LNCaP clone FGC (cell line): Measurements from ENCODE around the gene MYOD1.

Source experiments
- DNase-seq: peaks from one replicate; pipeline ENCODE4 v3.0.0-alpha.2; 2011; ENCODE audit warnings: low read depth
- H3K4me3 ChIP-seq: 2 replicates; pipeline ENCODE4 v1.5.1; 2011; ENCODE audit warnings: mild to moderate bottlenecking, low read depth, low read length, control low read depth
- TF ChIP-seq, protein P1 (sequence below): IDR thresholded peaks from 2 replicates; pipeline ENCODE4 v1.5.1; 2012; ENCODE audit warnings: mild to moderate bottlenecking; ENCODE audit not compliant: control insufficient read depth, insufficient read depth; ENCODE audit errors: extremely low read depth

MYOD1 gene

DNA sequence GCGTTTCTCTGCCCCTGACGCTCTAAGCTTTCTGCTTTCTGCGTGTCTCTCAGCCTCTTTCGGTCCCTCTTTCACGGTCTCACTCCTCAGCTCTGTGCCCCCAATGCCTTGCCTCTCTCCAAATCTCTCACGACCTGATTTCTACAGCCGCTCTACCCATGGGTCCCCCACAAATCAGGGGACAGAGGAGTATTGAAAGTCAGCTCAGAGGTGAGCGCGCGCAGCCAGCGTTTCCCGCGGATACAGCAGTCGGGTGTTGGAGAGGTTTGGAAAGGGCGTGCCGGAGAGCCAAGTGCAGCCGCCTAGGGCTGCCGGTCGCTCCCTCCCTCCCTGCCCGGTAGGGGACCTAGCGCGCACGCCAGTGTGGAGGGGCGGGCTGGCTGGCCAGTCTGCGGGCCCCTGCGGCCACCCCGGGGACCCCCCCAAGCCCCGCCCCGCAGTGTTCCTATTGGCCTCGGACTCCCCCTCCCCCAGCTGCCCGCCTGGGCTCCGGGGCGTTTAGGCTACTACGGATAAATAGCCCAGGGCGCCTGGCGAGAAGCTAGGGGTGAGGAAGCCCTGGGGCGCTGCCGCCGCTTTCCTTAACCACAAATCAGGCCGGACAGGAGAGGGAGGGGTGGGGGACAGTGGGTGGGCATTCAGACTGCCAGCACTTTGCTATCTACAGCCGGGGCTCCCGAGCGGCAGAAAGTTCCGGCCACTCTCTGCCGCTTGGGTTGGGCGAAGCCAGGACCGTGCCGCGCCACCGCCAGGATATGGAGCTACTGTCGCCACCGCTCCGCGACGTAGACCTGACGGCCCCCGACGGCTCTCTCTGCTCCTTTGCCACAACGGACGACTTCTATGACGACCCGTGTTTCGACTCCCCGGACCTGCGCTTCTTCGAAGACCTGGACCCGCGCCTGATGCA is at the start of gene MYOD1:
MYOD1 (plus strand) TSS at position 544 of the 910 bp plus-strand sequence; CDS start at position 756, 212 bp downstream.
- no peak within 1 kb of the TSS for H3K4me3 ChIP-seq
- TF ChIP-seq, protein P1, sequence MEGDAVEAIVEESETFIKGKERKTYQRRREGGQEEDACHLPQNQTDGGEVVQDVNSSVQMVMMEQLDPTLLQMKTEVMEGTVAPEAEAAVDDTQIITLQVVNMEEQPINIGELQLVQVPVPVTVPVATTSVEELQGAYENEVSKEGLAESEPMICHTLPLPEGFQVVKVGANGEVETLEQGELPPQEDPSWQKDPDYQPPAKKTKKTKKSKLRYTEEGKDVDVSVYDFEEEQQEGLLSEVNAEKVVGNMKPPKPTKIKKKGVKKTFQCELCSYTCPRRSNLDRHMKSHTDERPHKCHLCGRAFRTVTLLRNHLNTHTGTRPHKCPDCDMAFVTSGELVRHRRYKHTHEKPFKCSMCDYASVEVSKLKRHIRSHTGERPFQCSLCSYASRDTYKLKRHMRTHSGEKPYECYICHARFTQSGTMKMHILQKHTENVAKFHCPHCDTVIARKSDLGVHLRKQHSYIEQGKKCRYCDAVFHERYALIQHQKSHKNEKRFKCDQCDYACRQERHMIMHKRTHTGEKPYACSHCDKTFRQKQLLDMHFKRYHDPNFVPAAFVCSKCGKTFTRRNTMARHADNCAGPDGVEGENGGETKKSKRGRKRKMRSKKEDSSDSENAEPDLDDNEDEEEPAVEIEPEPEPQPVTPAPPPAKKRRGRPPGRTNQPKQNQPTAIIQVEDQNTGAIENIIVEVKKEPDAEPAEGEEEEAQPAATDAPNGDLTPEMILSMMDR = no peak
- no peak for DNase-seq

DNA sequence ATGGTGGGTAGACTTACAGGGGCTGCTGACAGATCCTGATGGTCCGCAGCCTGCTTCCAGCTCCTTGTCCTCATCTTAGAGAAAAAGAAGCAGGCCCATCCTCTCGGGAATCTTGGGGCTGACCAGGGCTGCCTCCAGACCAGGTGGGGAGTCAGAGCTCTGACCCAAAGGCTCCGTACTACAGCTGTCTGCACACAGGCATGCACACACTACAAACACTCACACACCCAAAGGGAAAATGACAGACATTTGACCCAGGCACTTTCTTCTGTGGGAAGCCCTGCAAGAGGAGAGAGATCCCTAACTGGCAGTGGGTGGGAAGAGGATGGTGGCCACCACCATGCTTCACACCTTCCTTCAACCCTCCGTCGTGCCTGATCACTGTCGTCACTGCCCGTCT is 46.9 kb upstream of the MYOD1 start:
- TF ChIP-seq, protein P1 = no peak
- DNase-seq = no peak
- H3K4me3 ChIP-seq = no peak overlapping the region

DNA sequence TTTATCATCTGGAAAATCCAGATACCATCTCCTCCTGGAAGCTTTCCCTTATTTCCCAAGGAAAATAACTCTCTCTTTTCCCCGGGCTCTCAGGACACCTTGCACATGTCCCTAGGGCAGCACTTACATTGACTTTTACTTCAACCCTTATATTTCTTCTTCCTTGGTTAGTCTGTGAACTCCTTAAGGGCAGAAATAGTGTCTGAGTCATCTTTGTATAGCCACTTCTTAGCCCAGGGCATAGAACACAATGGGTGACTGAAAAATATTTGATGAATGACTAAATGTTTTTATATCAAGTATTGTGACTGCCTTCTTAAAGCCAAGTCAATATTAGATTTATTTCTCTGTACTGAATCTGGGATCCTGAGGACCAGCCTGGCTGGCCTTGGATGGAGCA is 45.4 kb upstream of the MYOD1 start:
- TF ChIP-seq, protein P1 = no peak
- H3K4me3 ChIP-seq = no peak overlapping the region
- DNase-seq = no peak

DNA sequence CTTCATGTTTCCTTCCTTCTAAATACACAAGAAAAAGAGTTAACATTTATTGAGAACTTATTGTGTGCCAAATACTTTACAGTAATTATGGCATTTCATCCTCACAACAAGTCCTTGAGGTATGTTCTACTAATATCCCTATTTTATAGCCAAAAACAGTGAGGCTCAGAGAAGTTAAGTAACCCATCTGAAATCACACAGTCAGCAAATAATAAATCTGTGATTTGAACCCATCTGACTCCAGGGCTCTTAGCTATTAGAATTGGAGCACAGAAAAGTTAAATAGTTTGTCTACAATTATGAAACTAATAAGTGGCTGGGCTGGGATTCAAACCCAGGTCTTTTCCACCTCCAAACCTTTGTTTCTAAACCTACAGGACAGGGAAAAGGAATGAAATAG is 36.5 kb upstream of the MYOD1 start:
- H3K4me3 ChIP-seq = no peak overlapping the region
- no peak for DNase-seq
- TF ChIP-seq, protein P1 = no peak

DNA sequence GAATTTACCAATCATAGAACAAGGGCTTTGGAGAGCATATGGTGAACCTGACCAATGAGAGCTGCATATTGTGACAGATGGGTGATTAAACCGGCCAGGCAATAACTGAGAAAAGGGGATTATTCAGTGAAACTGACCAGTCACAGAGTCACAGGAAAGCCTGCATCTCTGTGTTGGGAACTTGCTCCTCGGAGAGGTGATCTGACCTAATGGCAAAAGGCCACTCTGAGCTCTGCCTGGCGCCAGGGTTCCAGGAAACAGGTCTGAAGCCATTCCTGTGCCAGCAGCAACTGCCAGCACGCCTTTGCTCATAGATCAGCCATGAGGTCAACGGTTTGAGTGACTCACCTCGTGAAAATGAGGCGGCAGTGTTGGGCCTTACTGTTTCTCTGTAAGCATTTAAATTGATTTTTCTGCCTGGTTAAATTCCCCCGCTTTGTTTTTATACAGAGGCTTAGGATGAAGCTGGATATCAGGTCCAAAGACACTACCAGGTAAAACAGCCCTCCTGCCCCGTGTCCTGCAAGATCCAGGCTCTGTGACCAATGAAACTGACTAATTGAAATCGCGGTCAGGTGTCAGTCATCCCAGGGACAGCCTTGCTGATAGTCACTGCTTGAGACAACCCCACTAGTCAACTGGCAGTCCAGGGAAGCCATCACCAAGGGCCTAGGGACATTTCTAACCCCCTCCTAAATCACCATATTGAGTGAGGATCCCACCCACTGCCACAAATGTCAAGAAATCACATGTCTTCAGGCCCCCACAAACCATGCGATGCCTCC is 35.8 kb upstream of the MYOD1 start:
- no peak overlapping the region for H3K4me3 ChIP-seq
- TF ChIP-seq, protein P1 = no peak
- DNase-seq = peak; percentile 10

DNA sequence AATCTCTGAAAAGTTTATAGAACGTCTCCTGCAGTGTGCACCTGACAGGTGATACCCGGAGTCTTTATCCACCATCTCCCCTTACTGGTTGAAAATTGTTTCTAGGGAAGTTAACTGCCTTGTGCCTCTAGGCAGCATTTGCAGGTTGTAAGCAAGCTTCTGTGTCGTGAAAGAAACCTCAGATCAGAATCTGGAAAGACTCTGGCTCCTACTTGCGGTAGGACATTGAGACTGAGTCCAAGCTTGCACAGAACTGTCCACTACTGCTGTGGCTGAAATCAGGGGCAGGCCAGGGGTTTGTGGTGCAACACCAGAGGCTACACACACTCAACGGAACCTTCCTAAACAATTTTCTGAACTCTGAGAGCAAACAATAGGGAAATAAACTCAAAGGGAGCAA is 34.8 kb upstream of the MYOD1 start:
- no peak overlapping the region for H3K4me3 ChIP-seq
- DNase-seq = no peak
- TF ChIP-seq, protein P1 = no peak
